ENCODE data around the gene FRK. TPM values are rescaled to one million over a fixed set of nuclear protein-coding genes. Genes with fewer than 3 reads are reported as not detected.

The FRK gene
- polyA plus RNA-seq, 1 donor (not counting 4 experiments of a cell fraction or from before 2014, with no cell fraction given), result 2.4 TPM

- no peak for TF ChIP-seq EZH2 (IDR thresholded peaks at IDR 0.05; ENCODE audit: low read length)
- TF ChIP-seq CTCF (optimal IDR thresholded peaks at IDR 0.05 in 1 of 3, IDR thresholded peaks at IDR 0.05 in 1 of 3, conservative IDR thresholded peaks at IDR 0.05 in 1 of 3; ENCODE audit: extremely low read depth in 1 of 3, insufficient read depth in 2 of 3, low read length in 3 of 3), result no peak
- no peak overlapping the region for H3K4me3 ChIP-seq (ENCODE audit: control insufficient read depth in 2 of 3, extremely low read depth in 1 of 3, insufficient read depth in 2 of 3, low read depth in 1 of 3, low read length in 3 of 3)
- H3K9me1 ChIP-seq (ENCODE audit: control insufficient read depth, extremely low read depth, insufficient read depth, low read length), result no peaks in the 10 kb centered on the region
- H3K4me1 ChIP-seq (ENCODE audit: control insufficient read depth, extremely low read depth, insufficient read depth, low read length), result peaks cover 41% of the 10 kb centered on the region
- no peaks in the 10 kb centered on the region for H3K9me3 ChIP-seq (ENCODE audit: control insufficient read depth, low read depth, low read length)
- peak overlapping the region; percentile 37 for H3K27ac ChIP-seq (ENCODE audit: control insufficient read depth, insufficient read depth, low read length)
- peak overlapping the region; percentile 61 for H3K4me2 ChIP-seq (ENCODE audit: control insufficient read depth, extremely low read depth, insufficient read depth, low read depth, low read length)
- H3K9ac ChIP-seq (ENCODE audit: control insufficient read depth, extremely low read depth, insufficient read depth, low read length), result peak overlapping the region; percentile 48
- H3K36me3 ChIP-seq (ENCODE audit: control insufficient read depth in 2 of 2, extremely low read depth in 1 of 2, insufficient read depth in 2 of 2, low read length in 2 of 2), result no peaks in the 10 kb centered on the region
- no peak for DNase-seq (ENCODE audit: low read depth, low spot score)
- H4K20me1 ChIP-seq (ENCODE audit: control insufficient read depth, extremely low read depth, insufficient read depth, low read length), result no peaks in the 10 kb centered on the region
- peaks cover 5% of the 10 kb centered on the region for H3K79me2 ChIP-seq (ENCODE audit: control insufficient read depth, insufficient read depth, low read length)
- no peaks in the 10 kb centered on the region for H3K27me3 ChIP-seq (ENCODE audit: control insufficient read depth, extremely low read depth, insufficient read depth, low read length)
- FAIRE-seq, result peak; percentile 61
- peak overlapping the region; percentile 25 for H2AFZ ChIP-seq (ENCODE audit: control insufficient read depth, low read length)
- dilution Hi-C loops (cut with MboI; ENCODE audit: extremely low pct_ligation_motif_present, low sequenced_read_pairs), result no loop called here
Measured at GRCh38 chr6:116017546-116018295, 43.0 kb downstream of the FRK start.

- dilution Hi-C loops (cut with MboI; ENCODE audit: extremely low pct_ligation_motif_present, low sequenced_read_pairs), result no loop called here
- Histone ChIP-seq H3K36me3 (ENCODE audit: control insufficient read depth in 2 of 2, extremely low read depth in 1 of 2, insufficient read depth in 2 of 2, low read length in 2 of 2) (no peaks in the 10 kb centered on the region), H3K9ac (ENCODE audit: control insufficient read depth, extremely low read depth, insufficient read depth, low read length) (peak overlapping the region; percentile 48), H3K27me3 (ENCODE audit: control insufficient read depth, extremely low read depth, insufficient read depth, low read length) (no peaks in the 10 kb centered on the region), H3K9me3 (ENCODE audit: control insufficient read depth, low read depth, low read length) (no peaks in the 10 kb centered on the region), H3K4me3 (ENCODE audit: control insufficient read depth in 2 of 3, extremely low read depth in 1 of 3, insufficient read depth in 2 of 3, low read depth in 1 of 3, low read length in 3 of 3) (peak overlapping the region in 2 of 3 experiments; percentile 2 to 18), H3K79me2 (ENCODE audit: control insufficient read depth, insufficient read depth, low read length) (peaks cover 5% of the 10 kb centered on the region), H4K20me1 (ENCODE audit: control insufficient read depth, extremely low read depth, insufficient read depth, low read length) (no peaks in the 10 kb centered on the region), H3K4me2 (ENCODE audit: control insufficient read depth, extremely low read depth, insufficient read depth, low read depth, low read length) (peak overlapping the region; percentile 61), H3K9me1 (ENCODE audit: control insufficient read depth, extremely low read depth, insufficient read depth, low read length) (no peaks in the 10 kb centered on the region), H3K4me1 (ENCODE audit: control insufficient read depth, extremely low read depth, insufficient read depth, low read length) (peaks cover 44% of the 10 kb centered on the region), H2AFZ (ENCODE audit: control insufficient read depth, low read length) (peak overlapping the region; percentile 18), H3K27ac (ENCODE audit: control insufficient read depth, insufficient read depth, low read length) (peak overlapping the region; percentile 37)
- TF ChIP-seq EZH2 (IDR thresholded peaks at IDR 0.05; ENCODE audit: low read length) (no peak), CTCF (optimal IDR thresholded peaks at IDR 0.05 in 1 of 3, IDR thresholded peaks at IDR 0.05 in 1 of 3, conservative IDR thresholded peaks at IDR 0.05 in 1 of 3; ENCODE audit: extremely low read depth in 1 of 3, insufficient read depth in 2 of 3, low read length in 3 of 3) (no peak)
- DNase-seq (ENCODE audit: low read depth, low spot score) (no peak), FAIRE-seq (peak; percentile 39)
Measured at GRCh38 chr6:116016846-116017545, 43.7 kb downstream of the FRK start.

All from keratinocyte (primary cell).